ENCODE measurements around the gene CRACR2A. TPM values are rescaled to one million over a fixed set of nuclear protein-coding genes. Genes with fewer than 3 reads are reported as not detected.

CRACR2A gene
- total and polyA plus RNA-seq, 10 of the 15 experiments (the other 5 are each of a cell fraction or from before 2014, with no cell fraction given), result 2.1 to 18.0 (median 13.2) TPM

DNA sequence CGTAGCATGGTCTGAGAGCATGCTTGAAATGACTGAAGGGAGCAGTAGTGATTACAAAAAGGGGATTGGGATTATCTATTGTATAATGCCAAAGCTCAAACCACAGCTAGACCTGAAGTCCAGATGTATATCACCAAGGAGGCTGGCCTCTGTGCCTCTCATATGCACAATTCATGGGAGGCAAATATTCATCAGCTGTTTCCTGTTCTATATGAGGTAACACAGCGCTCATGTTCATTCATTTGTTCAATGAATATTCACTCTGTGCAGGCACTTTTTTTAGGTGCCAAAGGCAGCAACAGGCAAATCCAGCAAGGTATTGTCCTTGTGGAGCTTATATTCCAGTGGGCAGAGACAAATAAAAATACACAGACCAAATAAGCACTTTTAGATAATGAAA is 39.0 kb downstream of the CRACR2A start:
- no TSS peak for BruUV-seq (replicated peaks)
- H3K9me3 ChIP-seq (replicated peaks; ENCODE audit: control insufficient read depth, insufficient read depth, low read length), result no peaks in the 10 kb centered on the region
- ChIA-PET CTCF (no interaction called here), POLR2A (no interaction called here), SMC1A (ENCODE audit: uncharacterized antibody, unreplicated experiment) (no interaction called here), RAD21 (ENCODE audit: unreplicated experiment) (no interaction called here)
- intact Hi-C loops (cut with micrococcal nuclease; ENCODE audit: unreplicated experiment), result no loop called here
- H3K79me2 ChIP-seq (ENCODE audit: control insufficient read depth, insufficient read depth, low read length), result no peaks in the 10 kb centered on the region
- H3K4me3 ChIP-seq, result no peak overlapping the region
- H3K4me2 ChIP-seq (ENCODE audit: control insufficient read depth, insufficient read depth), result no peak overlapping the region
- no peak overlapping the region for H3K27ac ChIP-seq (ENCODE audit: control insufficient read depth, insufficient read depth)
- no peaks in the 10 kb centered on the region for H3K27me3 ChIP-seq (replicated peaks in 1 of 2; ENCODE audit: control insufficient read depth in 2 of 2, insufficient read depth in 2 of 2, low read length in 1 of 2)
- H4K20me1 ChIP-seq (ENCODE audit: control insufficient read depth, insufficient read depth), result no peaks in the 10 kb centered on the region
- in situ Hi-C loops (cut with MboI), result no loop called here
- H3K9ac ChIP-seq (ENCODE audit: control insufficient read depth, insufficient read depth, low read length), result no peak overlapping the region
- no peak for ATAC-seq
- H3K4me1 ChIP-seq (ENCODE audit: control insufficient read depth, insufficient read depth, low read length), result no peaks in the 10 kb centered on the region
- FAIRE-seq, result no peak
- H3K36me3 ChIP-seq (ENCODE audit: control insufficient read depth in 2 of 2, insufficient read depth in 2 of 2, low read length in 1 of 2), result peaks cover 0 to 1% of the 10 kb centered on the region in 2 experiments; a peak in 2 of 4 replicates
- no peak overlapping the region for H2AFZ ChIP-seq (ENCODE audit: control insufficient read depth, low read depth, low read length)
- DNase-seq (ENCODE audit: low read depth, low spot score), result no peak
- 100% methylated on average over 2 of the region's 2 CpGs for WGBS (ENCODE audit: insufficient coverage, insufficient replicate concordance, low lambda C conversion rate, missing lambda C conversion rate)
- TF ChIP-seq CBX3 (IDR thresholded peaks at IDR 0.05; ENCODE audit: borderline replicate concordance, low read depth) (no peak), CUX1 (IDR thresholded peaks at IDR 0.05; ENCODE audit: insufficient replicate concordance, low read depth, low read length) (no peak), NR2F1 (conservative IDR thresholded peaks at IDR 0.05) (no peak), NFYA (IDR thresholded peaks at IDR 0.05; ENCODE audit: borderline replicate concordance, low read depth, low read length) (no peak), HDAC2 (IDR thresholded peaks at IDR 0.05) (no peak), RUNX3 (IDR thresholded peaks at IDR 0.05; ENCODE audit: low read length) (no peak), TARDBP (IDR thresholded peaks at IDR 0.05; ENCODE audit: borderline replicate concordance) (no peak), MEF2A (IDR thresholded peaks at IDR 0.05; ENCODE audit: insufficient read depth, low read depth, low read length) (no peak), ZNF622 (IDR thresholded peaks at IDR 0.05) (no peak), GATAD2B (conservative IDR thresholded peaks at IDR 0.05; ENCODE audit: low read depth) (no peak), USF1 (IDR thresholded peaks at IDR 0.05; ENCODE audit: borderline replicate concordance, extremely low read length, insufficient read depth, low read depth, low read length) (no peak), CHD2 (IDR thresholded peaks at IDR 0.05; ENCODE audit: borderline replicate concordance, low read depth, low read length) (no peak), GABPA (IDR thresholded peaks at IDR 0.05; ENCODE audit: low read depth) (no peak), SREBF2 (IDR thresholded peaks at IDR 0.05; ENCODE audit: low read length) (no peak), E4F1 (IDR thresholded peaks at IDR 0.05; ENCODE audit: borderline replicate concordance, partially characterized antibody) (no peak)
- TF ChIP-seq, protein P1, sequence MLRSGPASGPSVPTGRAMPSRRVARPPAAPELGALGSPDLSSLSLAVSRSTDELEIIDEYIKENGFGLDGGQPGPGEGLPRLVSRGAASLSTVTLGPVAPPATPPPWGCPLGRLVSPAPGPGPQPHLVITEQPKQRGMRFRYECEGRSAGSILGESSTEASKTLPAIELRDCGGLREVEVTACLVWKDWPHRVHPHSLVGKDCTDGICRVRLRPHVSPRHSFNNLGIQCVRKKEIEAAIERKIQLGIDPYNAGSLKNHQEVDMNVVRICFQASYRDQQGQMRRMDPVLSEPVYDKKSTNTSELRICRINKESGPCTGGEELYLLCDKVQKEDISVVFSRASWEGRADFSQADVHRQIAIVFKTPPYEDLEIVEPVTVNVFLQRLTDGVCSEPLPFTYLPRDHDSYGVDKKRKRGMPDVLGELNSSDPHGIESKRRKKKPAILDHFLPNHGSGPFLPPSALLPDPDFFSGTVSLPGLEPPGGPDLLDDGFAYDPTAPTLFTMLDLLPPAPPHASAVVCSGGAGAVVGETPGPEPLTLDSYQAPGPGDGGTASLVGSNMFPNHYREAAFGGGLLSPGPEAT (IDR thresholded peaks at IDR 0.05; ENCODE audit: low read depth), result no peak

Measured in GM12878 (cell line).